Measurements from ENCODE around the gene C14orf180.
"Not testable (repeated sequence)": the region's sequence is repeated elsewhere in the genome, so short reads cannot be mapped to it uniquely, and the experiment has no call there.

C14orf180 gene

GRCh38 chr14:104579939-104580338 lies 375 bp downstream of the C14orf180 start:
- not testable (repeated sequence) for DNase-seq

GRCh38 chr14:104580961-104581360 lies 1.4 kb downstream of the C14orf180 start:
- DNase-seq = no peak

- no peak for DNase-seq
These were observed 2.0 kb downstream of the C14orf180 start for GRCh38 chr14:104581521-104581920.

GRCh38 chr14:104582005-104582404 lies 2.4 kb downstream of the C14orf180 start:
- no peak for DNase-seq

- DNase-seq = no peak
These were observed 3.1 kb downstream of the C14orf180 start for GRCh38 chr14:104582662-104583061.

- no peak for DNase-seq
These were observed 4.1 kb downstream of the C14orf180 start for GRCh38 chr14:104583424-104584306.

GRCh38 chr14:104584557-104584956 lies 5.0 kb downstream of the C14orf180 start:
- DNase-seq = no peak

GRCh38 chr14:104585966-104586697 lies 6.6 kb downstream of the C14orf180 start:
- no peak for DNase-seq

- DNase-seq = no peak
These were observed 7.5 kb downstream of the C14orf180 start for GRCh38 chr14:104586832-104587620.

- no peak for DNase-seq
These were observed 8.1 kb downstream of the C14orf180 start for GRCh38 chr14:104587641-104588040.

- no peak for DNase-seq
These were observed 8.7 kb downstream of the C14orf180 start for GRCh38 chr14:104588066-104588857.

- DNase-seq = no peak
These were observed 10.0 kb downstream of the C14orf180 start for GRCh38 chr14:104589338-104590195.

- DNase-seq = no peak
These were observed 10.8 kb downstream of the C14orf180 start for GRCh38 chr14:104590240-104590965.

- no peak for DNase-seq
These were observed 11.5 kb downstream of the C14orf180 start for GRCh38 chr14:104591031-104591430.

- no peak for DNase-seq
These were observed 12.1 kb downstream of the C14orf180 start for GRCh38 chr14:104591506-104592291.

GRCh38 chr14:104592292-104592672 lies 12.7 kb downstream of the C14orf180 start:
- no peak for DNase-seq

GRCh38 chr14:104592785-104593184 lies 13.2 kb downstream of the C14orf180 start:
- no peak for DNase-seq

- no peak for DNase-seq
These were observed 13.7 kb downstream of the C14orf180 start for GRCh38 chr14:104593241-104593701.

- no peak for DNase-seq
These were observed 14.2 kb downstream of the C14orf180 start for GRCh38 chr14:104593710-104594136.
